Measurements from ENCODE around the gene GLOD4.
A peak's percentile ranks its signal among the peaks of the same experiment; 100 is the strongest.
"Not testable (repeated sequence)": the region's sequence is repeated elsewhere in the genome, so short reads cannot be mapped to it uniquely, and the experiment has no call there.

The GLOD4 gene

DNA sequence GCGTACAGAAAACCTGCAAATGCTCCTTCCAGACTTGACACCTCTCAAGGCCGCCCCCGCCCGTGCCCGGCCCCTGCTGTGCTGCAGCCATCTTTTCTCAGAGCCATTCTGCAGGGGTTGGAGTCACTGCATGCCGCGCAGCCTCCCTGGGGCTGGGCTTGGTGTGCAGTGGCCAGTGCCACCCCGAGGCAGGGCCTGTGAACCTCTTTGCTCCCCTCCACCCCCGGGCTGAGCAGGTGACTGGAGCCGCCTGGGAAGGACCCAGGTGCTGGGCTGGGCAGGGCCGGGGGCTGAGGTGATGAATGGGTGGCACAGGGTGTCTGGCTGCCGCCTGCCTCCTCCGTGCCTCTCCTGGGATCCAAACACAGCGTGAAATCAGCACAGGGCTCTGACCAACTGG, 20.4 kb upstream of the GLOD4 start:
- no peak for DNase-seq

- no peak for DNase-seq
Measured at GRCh38 chr17:801660-802059, 19.6 kb upstream of the GLOD4 start.

DNA sequence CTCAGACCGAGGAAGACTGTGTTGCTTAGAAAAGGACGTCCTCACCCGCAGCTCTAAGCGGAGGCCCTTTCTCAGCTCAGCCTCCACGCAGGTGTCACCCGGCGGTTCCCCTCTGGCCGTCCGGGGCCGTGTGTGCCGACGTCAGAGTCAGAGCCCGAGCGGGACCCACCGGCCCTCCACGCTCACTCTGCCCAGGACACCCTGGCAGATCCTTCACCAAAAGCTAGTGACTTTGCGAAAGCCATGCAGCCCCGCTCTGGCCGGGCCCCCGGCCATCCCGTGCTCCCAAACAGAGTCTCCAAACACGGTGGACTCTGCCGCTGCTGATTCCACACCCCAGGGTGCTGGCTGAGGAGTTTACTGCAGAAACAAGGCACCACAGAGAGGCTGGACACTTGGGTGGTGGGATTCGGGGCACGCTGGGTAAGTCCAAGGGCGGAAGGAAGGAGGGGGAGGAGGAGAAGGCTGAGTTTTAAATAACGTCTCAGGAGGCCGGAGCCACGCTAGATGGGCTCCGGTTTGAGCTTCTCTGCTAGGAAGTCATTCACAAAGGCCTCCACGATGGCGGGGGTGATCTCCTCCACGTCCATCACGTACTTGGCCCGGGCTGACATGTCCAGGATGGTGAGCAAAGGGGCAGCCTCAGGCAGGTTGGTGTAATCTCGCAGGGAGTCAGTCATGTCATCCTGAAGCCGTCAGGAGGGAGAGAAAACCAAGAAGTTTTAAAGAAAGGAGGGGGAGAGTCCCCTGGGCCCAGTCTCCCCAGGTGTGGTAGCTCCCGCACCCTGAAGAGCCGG, 18.6 kb upstream of the GLOD4 start:
- no peak for DNase-seq

DNA sequence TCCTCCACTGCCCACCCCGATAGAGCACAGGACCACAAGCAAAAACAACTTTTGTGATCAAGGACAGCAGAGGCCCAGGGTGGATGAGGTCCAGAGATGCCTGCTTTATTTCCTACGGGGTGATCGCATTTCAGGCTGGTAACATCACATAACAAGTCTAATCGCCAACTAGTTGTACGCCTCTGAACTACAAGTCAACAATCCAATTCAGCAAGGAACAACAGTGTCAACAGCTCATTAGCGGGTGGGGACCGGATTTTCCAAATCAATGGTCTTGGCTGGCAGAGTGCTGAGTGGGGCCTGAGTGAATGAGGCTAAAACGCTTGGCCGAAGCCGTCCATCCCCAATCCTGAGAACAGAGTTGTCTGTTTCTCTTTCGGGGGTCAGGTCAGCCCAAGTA, 17.2 kb upstream of the GLOD4 start:
- DNase-seq: no peak

DNA sequence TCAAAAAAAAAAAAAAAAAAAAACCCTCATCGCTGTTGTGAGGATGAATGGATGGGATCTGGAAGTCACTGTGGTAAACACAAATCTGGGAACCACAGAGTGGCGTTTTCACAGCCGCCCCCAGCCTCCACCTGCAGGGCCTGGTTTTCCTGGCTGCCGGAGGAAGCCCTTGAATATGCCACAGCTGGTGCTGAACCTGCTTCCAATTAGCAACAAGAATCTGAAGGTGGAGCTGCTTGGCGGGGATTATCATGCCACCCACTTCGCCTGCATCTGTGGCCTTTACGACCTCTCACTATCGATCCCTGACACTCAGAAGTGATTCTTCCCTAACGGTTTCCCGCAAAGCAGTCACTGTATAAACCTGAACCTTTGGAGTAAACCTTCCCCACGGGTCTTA, 16.2 kb upstream of the GLOD4 start:
- DNase-seq: no peak

DNA sequence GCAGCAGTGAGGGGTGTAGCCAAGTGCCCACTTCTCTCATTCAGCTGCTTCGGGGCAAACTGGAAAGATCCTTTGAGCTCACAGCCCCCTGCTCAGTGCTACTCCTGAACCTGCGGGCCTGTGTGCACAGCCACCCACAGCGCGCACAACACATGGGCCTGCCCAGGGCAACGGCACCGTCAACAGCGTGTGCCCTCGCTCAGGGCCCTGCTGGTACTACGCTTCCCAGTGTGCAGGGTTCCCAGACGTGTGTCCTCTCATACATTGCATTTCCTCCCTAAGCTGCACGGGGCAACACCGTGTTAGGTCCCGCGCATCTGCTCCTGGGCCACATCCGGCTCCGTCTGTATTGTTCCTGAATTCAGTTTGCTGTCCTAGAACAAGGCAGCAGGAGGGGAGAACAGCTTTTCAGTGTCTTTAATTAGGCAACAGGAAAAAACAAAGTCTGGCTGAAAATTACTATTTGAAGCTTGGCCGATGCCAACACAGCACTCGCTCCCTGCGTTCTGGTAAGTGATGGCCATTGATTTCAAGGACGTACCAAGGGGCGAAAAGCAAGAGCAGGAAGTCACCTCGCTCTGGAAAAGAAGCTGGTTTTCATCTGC, 15.3 kb upstream of the GLOD4 start:
- no peak for DNase-seq

- DNase-seq: peak; percentile 24
Measured at GRCh38 chr17:796609-797008, 14.5 kb upstream of the GLOD4 start.

- DNase-seq: no peak
Measured at GRCh38 chr17:795721-796120, 13.6 kb upstream of the GLOD4 start.

DNA sequence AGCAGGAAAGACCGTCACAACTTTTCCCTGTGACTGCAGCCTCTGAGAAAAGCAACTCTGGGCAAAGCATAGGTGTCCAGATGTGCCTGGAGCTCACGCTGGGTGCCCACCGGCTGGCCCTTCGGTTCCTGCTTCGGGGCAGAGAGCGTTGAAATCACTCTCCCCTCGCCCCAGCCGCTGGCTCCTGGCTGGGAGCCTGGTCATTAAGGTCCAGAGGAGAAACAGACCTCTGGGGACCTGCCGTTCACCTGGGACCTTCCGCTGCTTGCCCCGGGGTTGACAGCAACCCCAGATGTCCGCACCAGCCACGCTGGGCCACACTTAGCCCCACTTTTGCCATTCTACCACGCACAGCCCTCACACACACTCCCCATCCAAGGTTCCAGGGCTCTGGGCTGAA, 13.2 kb upstream of the GLOD4 start:
- DNase-seq: no peak

- peak; percentile 91 for DNase-seq
Measured at GRCh38 chr17:794876-795275, 12.8 kb upstream of the GLOD4 start.

GRCh38 chr17:792277-792676, 10.2 kb upstream of the GLOD4 start:
- DNase-seq: peak; percentile 15

GRCh38 chr17:791829-792228, 9.7 kb upstream of the GLOD4 start:
- no peak for DNase-seq

DNA sequence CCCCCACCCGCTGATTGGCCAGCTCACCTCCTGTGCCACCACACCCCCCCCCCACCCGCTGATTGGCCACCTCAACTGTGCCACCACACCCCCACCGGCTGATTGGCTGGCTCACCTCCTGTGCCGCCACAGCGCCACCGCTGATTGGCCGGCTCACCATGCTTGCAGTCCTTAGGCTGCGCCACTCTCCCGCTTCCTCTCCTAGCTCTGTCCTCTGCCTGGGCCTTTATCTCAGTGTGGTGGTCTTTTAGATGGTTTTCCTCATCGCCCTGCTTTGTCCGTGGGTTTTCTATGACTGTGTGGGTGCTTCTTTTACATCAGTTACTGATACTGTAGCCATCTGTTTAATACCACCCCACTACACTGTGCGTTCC, 8.8 kb upstream of the GLOD4 start:
- not testable (repeated sequence) for DNase-seq

DNA sequence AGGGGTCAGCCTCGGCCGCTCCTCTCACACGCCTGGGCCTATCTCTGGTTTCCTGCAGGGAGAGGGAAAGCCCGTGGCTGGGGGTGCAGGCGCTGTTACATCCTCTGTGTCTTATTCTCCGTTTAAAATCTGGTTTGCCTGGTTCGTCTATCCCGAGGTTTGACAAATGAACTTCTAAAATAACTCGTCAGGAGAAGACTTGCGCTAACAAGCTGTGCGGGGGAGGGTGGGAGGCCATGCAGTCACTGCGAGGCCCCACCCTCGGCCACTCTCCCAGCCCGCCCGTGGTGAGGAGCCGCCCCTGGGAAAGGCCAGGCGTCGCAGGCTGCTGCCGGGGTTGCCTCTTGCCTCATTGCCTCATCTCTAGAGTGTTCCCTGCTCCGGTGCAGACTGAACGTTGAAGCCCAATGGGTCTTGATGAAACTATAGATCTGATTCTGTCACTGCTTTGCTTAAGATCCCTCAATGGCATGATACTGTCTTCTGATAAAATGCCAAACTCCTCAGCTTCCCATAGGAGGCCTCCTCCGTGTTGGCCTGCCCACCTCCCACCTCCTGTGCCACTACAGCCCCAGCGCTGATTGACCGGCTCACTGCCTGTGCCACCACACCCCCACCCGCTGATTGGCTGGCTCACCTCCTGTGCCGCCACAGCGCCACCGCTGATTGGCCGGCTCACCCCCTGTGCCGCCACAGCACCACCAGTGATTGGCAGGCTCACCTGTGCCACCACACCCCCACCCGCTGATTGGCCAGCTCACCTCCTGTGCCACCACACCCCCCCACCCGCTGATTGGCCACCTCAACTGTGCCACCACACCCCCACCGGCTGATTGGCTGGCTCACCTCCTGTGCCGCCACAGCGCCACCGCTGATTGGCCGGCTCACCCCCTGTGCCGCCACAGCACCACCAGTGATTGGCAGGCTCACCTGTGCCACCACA, 8.1 kb upstream of the GLOD4 start:
- not testable (repeated sequence) for DNase-seq

- no peak for DNase-seq
Measured at GRCh38 chr17:789160-789840, 7.2 kb upstream of the GLOD4 start.

- no peak for DNase-seq
Measured at GRCh38 chr17:788551-788950, 6.5 kb upstream of the GLOD4 start.

DNA sequence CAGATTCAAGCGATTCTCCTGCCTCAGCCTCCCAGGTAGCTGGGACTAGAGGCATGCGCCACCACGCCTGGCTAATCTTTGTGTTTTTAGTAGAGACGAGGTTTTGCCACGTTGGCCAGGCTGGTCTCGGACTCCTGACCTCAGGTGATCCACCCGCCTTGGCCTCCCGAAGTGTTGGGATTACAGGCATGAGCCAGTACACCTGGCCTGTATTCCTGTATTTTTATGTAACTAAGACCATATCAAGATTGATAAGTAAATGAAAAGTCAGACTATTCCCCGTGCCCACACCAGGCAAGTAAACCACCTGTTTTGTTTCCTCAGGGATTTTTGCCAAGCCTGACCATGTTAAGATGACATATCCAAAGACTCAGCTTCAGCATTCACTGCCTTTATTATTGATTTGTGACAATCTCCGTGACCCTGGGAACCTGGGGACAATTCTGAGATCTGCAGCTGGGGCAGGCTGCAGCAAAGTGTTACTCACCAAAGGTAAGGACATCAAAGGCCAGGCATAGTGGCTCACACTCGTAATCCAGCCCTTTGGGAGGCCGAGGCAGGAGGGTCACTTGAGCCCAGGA, 5.7 kb upstream of the GLOD4 start:
- no peak for DNase-seq

GRCh38 chr17:785901-786300, 3.8 kb upstream of the GLOD4 start:
- not testable (repeated sequence) for DNase-seq

- DNase-seq: no peak
Measured at GRCh38 chr17:784143-784542, 2.1 kb upstream of the GLOD4 start.

GRCh38 chr17:778096-778495, 4.0 kb downstream of the GLOD4 start:
- no peak for DNase-seq

DNA sequence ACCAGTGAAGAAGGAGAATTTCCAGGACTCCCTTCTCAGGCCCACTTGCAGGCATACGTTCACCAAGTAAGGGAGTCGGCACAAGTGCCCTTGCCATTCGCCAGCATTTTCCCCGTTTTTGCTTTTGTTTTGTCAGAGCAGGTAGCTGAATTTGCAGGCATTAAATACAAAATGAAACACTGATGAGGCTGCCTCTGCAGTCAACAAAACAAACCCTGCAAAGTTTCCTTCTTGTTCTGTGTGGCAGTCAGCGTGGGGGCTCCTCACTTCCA, 7.8 kb downstream of the GLOD4 start:
- no peak for DNase-seq

GRCh38 chr17:773467-774312, 8.4 kb downstream of the GLOD4 start:
- no peak for DNase-seq
